ENCODE data around the gene DPF1.

The DPF1 gene

GRCh38 chr19:38163419-38164290, 60.4 kb downstream of the DPF1 start:
- DNase-seq (ENCODE audit: low read depth, low spot score), result no peak

DNA sequence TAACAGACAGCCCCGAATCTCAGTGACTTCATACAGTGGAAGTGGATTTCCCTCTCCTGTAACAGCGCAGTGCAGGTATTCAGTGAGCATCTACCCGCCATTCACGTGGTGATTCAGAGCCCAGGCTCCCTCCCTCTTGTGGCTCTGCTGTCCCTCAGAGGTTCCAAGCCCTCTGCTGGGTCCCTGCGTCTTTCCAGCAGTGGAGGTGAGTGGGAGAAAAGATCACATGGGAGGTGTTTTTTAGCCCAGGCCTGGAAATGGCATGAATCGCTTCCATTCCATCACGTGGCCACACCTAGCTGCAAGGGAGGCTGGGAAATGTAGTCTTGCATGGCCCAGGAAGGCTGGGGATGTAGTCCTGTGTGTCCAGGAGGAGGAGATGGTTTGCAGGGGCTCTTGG, 61.4 kb downstream of the DPF1 start:
- no peak for DNase-seq (ENCODE audit: low read depth, low spot score)

DNA sequence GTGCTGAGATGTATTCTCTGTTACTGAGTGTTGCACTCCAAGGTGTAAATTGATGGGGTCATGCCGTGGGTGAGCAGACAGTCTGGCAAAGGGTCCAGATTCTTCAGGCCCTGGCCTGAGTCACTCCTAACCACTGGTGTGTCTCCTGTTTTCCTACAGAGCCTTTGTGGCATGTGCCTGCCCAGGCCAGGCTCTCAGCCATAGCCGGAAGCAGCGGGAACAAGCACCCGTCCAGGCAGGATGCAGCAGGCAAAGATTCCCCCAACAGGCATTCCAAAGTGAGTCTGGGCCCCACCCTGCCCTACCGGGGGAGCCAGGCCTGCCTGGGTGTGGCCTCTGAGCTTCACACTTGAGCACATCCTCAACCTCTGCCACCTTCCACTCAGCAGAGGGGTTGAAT, 61.9 kb downstream of the DPF1 start:
- no peak for DNase-seq (ENCODE audit: low read depth, low spot score)
